H9 (cell line): ENCODE data around the gene ARHGEF17. TPM values are rescaled to one million over a fixed set of nuclear protein-coding genes. Genes with fewer than 3 reads are reported as not detected.

Experiments
- DNase-seq: peaks from one replicate; pipeline ENCODE4 v3.0.0-alpha.2; 2017
- H2AFZ ChIP-seq: one replicate; pipeline ENCODE4 v1.6.1; 2013; ENCODE audit warnings: mild to moderate bottlenecking, low read length, control low read depth, moderate library complexity
- H2AK5ac ChIP-seq: 2 replicates; pipeline ENCODE4 v1.6.1; 2013; ENCODE audit warnings: low read length, control low read depth, mixed read lengths; ENCODE audit not compliant: insufficient read length
- H2BK120ac ChIP-seq: one replicate; pipeline ENCODE4 v1.6.1; 2013; ENCODE audit warnings: low read depth, mild to moderate bottlenecking, low read length, control low read depth, inconsistent platforms; ENCODE audit not compliant: poor library complexity, severe bottlenecking
- H2BK12ac ChIP-seq: 2 replicates; pipeline ENCODE4 v1.6.1; 2013; ENCODE audit warnings: low read length, control low read depth, mixed read lengths, low read depth; ENCODE audit not compliant: insufficient read length
- H2BK15ac ChIP-seq: 2 replicates; pipeline ENCODE4 v1.6.1; 2013; ENCODE audit warnings: low read depth, low read length, control low read depth
- H2BK20ac ChIP-seq: one replicate; pipeline ENCODE4 v1.6.1; 2013; ENCODE audit warnings: low read depth, mild to moderate bottlenecking, low read length, control low read depth, inconsistent platforms; ENCODE audit not compliant: poor library complexity, severe bottlenecking
- H2BK5ac ChIP-seq: 2 replicates; pipeline ENCODE4 v1.6.1; 2013; ENCODE audit warnings: low read length, control low read depth, mixed read lengths; ENCODE audit not compliant: insufficient read length
- H3K14ac ChIP-seq: 2 replicates; pipeline ENCODE4 v1.6.1; 2013; ENCODE audit warnings: low read length, control low read depth; ENCODE audit not compliant: insufficient read depth
- H3K18ac ChIP-seq: 2 replicates; pipeline ENCODE4 v1.6.1; 2013; ENCODE audit warnings: low read depth, mild to moderate bottlenecking, mixed read lengths, low read length, control low read depth; ENCODE audit not compliant: insufficient read length
- H3K23ac ChIP-seq: 2 replicates; pipeline ENCODE4 v1.6.1; 2013; ENCODE audit warnings: low read length, control low read depth, mixed read lengths, low read depth; ENCODE audit not compliant: insufficient read length
- H3K23me2 ChIP-seq: 2 replicates; pipeline ENCODE4 v1.6.1; 2013; ENCODE audit warnings: low read depth, mild to moderate bottlenecking, mixed read lengths, low read length, control low read depth; ENCODE audit not compliant: insufficient read length, poor library complexity, severe bottlenecking
- H3K27ac ChIP-seq: 2 replicates; pipeline ENCODE4 v1.5.1; 2013; ENCODE audit warnings: low read length, control low read depth, mixed read lengths, low read depth; ENCODE audit not compliant: insufficient read length
- H3K27me3 ChIP-seq: 2 replicates; pipeline ENCODE4 v1.6.1; 2013; ENCODE audit warnings: low read length, control low read depth, inconsistent platforms; ENCODE audit not compliant: insufficient read depth
- H3K4ac ChIP-seq: 2 replicates; pipeline ENCODE4 v1.6.1; 2013; ENCODE audit warnings: low read depth, mild to moderate bottlenecking, control low read depth, inconsistent platforms, low read length, moderate library complexity
- H3K4me1 ChIP-seq: 2 replicates; pipeline ENCODE4 v1.6.1; 2013; ENCODE audit warnings: low read length, control low read depth, inconsistent platforms; ENCODE audit not compliant: insufficient read depth
- H3K4me2 ChIP-seq: 2 replicates; pipeline ENCODE4 v1.6.1; 2013; ENCODE audit warnings: low read length, control low read depth, mixed read lengths; ENCODE audit not compliant: insufficient read length, insufficient read depth
- H3K56ac ChIP-seq: 2 replicates; pipeline ENCODE4 v1.6.1; 2013; ENCODE audit warnings: low read depth, mild to moderate bottlenecking, mixed read lengths, low read length, control low read depth; ENCODE audit not compliant: insufficient read length
- H3K79me1 ChIP-seq: 2 replicates; pipeline ENCODE4 v1.6.1; 2013; ENCODE audit warnings: low read depth, mild to moderate bottlenecking, moderate library complexity, low read length, control low read depth, inconsistent platforms; ENCODE audit not compliant: insufficient read depth, poor library complexity, severe bottlenecking
- H3K79me2 ChIP-seq: 2 replicates; pipeline ENCODE4 v1.6.1; 2013; ENCODE audit warnings: low read length, control low read depth, inconsistent platforms; ENCODE audit not compliant: insufficient read depth
- H3K9ac ChIP-seq: 2 replicates; pipeline ENCODE4 v1.6.1; 2013; ENCODE audit warnings: low read length, control low read depth, mixed read lengths; ENCODE audit not compliant: insufficient read length; ENCODE audit errors: extremely low read depth
- H3K9me3 ChIP-seq: one replicate; pipeline ENCODE4 v1.6.1; 2013; ENCODE audit warnings: low read depth, low read length, inconsistent platforms; ENCODE audit not compliant: control insufficient read depth
- H3T11ph ChIP-seq: one replicate; pipeline ENCODE4 v1.6.1; 2013; ENCODE audit warnings: mild to moderate bottlenecking, low read length, control low read depth, inconsistent platforms
- H4K20me1 ChIP-seq: one replicate; pipeline ENCODE4 v1.6.1; 2013; ENCODE audit not compliant: control insufficient read depth, insufficient read length, insufficient read depth
- H4K5ac ChIP-seq: 2 replicates; pipeline ENCODE4 v1.6.1; 2013; ENCODE audit warnings: low read depth, mild to moderate bottlenecking, mixed read lengths, low read length, control low read depth; ENCODE audit not compliant: insufficient read length
- H4K8ac ChIP-seq: replicated peaks from 2 replicates; pipeline ENCODE4 v1.6.1; 2013; ENCODE audit warnings: low read length, control low read depth, mixed read lengths, low read depth; ENCODE audit not compliant: insufficient read length
- H4K91ac ChIP-seq: 2 replicates; pipeline ENCODE4 v1.6.1; 2013; ENCODE audit warnings: low read depth, mild to moderate bottlenecking, moderate library complexity, mixed read lengths, low read length, control low read depth; ENCODE audit not compliant: insufficient read length
- H3K27ac Mint-ChIP-seq, 3 experiments: 2 replicates in 2 of 3; 3 replicates in 1 of 3; pipeline ENCODE4 v1.8.0; 2020 to 2021; ENCODE audit warnings: mixed read lengths in 3 of 3, mild to moderate bottlenecking in 1 of 3, moderate library complexity in 1 of 3
- H3K27me3 Mint-ChIP-seq: 2 replicates; pipeline ENCODE4 v1.8.0; 2021; ENCODE audit warnings: low read depth, mild to moderate bottlenecking, moderate library complexity, mixed read lengths
- H3K36me3 Mint-ChIP-seq, 3 experiments: 2 replicates in 2 of 3; 3 replicates in 1 of 3; pipeline ENCODE4 v1.8.0; 2020 to 2021; ENCODE audit warnings: low read depth in 3 of 3, mixed read lengths in 3 of 3; ENCODE audit not compliant: insufficient read depth in 1 of 3
- H3K4me1 Mint-ChIP-seq, 2 experiments: 2 replicates each; pipeline ENCODE4 v1.8.0; 2020; ENCODE audit warnings: mixed read lengths in 2 of 2
- H3K4me3 Mint-ChIP-seq, 2 experiments: 2 replicates in 1 of 2; 3 replicates in 1 of 2; pipeline ENCODE4 v1.8.0; 2020 to 2021; ENCODE audit warnings: mild to moderate bottlenecking in 2 of 2, mixed read lengths in 2 of 2, moderate library complexity in 1 of 2
- H3K9me3 Mint-ChIP-seq, 2 experiments: 2 replicates in 1 of 2; 3 replicates in 1 of 2; pipeline ENCODE4 v1.8.0; 2020; ENCODE audit warnings: mild to moderate bottlenecking in 2 of 2, mixed read lengths in 2 of 2, moderate library complexity in 1 of 2
- CTCF ChIP-seq: fragments of 200-600 bp; sonication (generic); conservative IDR thresholded peaks from 3 replicates; pipeline ENCODE4 v1.8.0; 2021; ENCODE audit warnings: antibody characterized with exemption, mild to moderate bottlenecking
- WGBS: extraction: QIAGEN DNeasy Blood & Tissue Kit; methylation state at CpG from one replicate; pipeline ENCODE4 v1.1.7; 2013; ENCODE audit warnings: missing lambda C conversion rate, low lambda C conversion rate, mixed read lengths; ENCODE audit not compliant: insufficient read length; ENCODE audit errors: extremely low coverage; 5-methylcytosine and 5-hydroxymethylcytosine counted together
- total RNA-seq: library from RNA; stranded (reverse); gene quantifications from 2 replicates; pipeline ENCODE4 v1.2.1, GENCODE V29; 2021

The ARHGEF17 gene
- total RNA-seq, 1 experiment from 2014 or later: 7.4 TPM

DNA sequence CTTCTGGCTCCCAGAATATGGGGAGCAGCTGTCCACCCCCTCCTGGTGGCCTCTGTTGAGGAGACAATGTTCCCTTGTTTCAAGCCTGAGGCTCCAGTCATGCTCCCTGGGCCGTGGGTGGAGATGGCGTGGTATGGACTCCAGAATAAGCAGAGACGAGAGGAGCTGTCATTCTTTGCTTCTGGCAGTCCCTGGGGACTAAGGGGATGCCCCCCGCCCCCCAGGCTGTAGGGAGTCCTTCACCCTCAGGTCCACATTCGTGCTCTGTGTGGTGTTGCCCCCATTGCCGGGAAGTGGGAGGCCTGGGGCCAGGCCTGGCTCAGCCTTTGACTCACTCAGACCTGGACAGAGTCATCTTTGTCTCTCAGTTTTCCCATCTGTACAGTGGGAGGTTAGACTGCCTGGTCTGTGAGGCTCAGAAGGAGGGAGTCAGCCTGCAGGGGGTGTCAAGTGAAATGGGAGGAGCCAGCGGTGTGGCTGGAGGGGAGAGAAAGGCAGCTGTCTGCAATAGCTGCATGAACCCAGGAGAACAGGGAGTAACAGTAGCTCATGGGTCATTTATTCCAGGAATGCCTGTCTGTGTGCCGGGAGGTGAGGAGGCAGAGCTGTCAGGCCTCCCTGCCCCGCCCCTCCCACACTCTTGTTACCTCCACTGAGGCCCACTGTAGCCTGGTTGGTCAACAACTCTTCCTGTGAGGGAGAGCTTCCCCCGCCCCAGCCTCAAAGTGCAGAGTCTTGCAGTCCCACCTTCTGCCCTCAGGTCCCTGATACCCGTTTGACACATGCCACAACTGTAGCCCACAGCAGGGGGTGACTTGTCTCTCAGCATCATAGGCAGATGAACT is 6.3 kb downstream of the ARHGEF17 start:
- Mint-ChIP-seq H3K4me1 (peaks cover 24 to 51% of the 10 kb centered on the region in 2 experiments), H3K4me3 (no peak overlapping the region; a peak in 2 of 5 replicates), H3K27ac (no peak overlapping the region), H3K9me3 (no peaks in the 10 kb centered on the region), H3K27me3 (peaks cover 39% of the 10 kb centered on the region), H3K36me3 (peaks cover 0 to 15% (median 2%) of the 10 kb centered on the region in 3 experiments; a peak in 2 of 7 replicates)
- H3T11ph ChIP-seq: no peak overlapping the region
- H3K23me2 ChIP-seq: peaks cover 4% of the 10 kb centered on the region
- no peak overlapping the region for H4K5ac ChIP-seq
- H2AFZ ChIP-seq: no peak overlapping the region
- H3K23ac ChIP-seq: no peak overlapping the region
- H3K4me2 ChIP-seq: no peak overlapping the region
- no peak overlapping the region for H2AK5ac ChIP-seq
- H4K20me1 ChIP-seq: no peaks in the 10 kb centered on the region
- no peak overlapping the region for H3K9ac ChIP-seq
- no peak overlapping the region for H4K8ac ChIP-seq
- H2BK20ac ChIP-seq: no peak overlapping the region
- no peak overlapping the region for H3K18ac ChIP-seq
- WGBS: no CpG with 5 or more reads among the region's 11 CpGs
- H2BK12ac ChIP-seq: no peak overlapping the region
- DNase-seq: no peak
- H3K9me3 ChIP-seq: no peaks in the 10 kb centered on the region
- H3K4ac ChIP-seq: no peak overlapping the region
- H3K27ac ChIP-seq: no peak overlapping the region
- no peak overlapping the region for H3K56ac ChIP-seq
- no peak for TF ChIP-seq CTCF
- no peak overlapping the region for H4K91ac ChIP-seq
- H2BK15ac ChIP-seq: no peak overlapping the region
- no peaks in the 10 kb centered on the region; the same call in 1 of the 2 replicates for H3K27me3 ChIP-seq
- H2BK5ac ChIP-seq: no peak overlapping the region
- H2BK120ac ChIP-seq: no peak overlapping the region
- no peaks in the 10 kb centered on the region; the same call in 1 of the 2 replicates for H3K79me2 ChIP-seq
- H3K14ac ChIP-seq: no peak overlapping the region
- no peaks in the 10 kb centered on the region for H3K4me1 ChIP-seq
- H3K79me1 ChIP-seq: no peaks in the 10 kb centered on the region
